DMS153 treated with DMSO at 0.1 percent for 48 hours (cell line): Measurements from ENCODE around the gene ZDHHC16.
"Not testable (repeated sequence)": the region's sequence is repeated elsewhere in the genome, so short reads cannot be mapped to it uniquely, and the experiment has no call there.

ENCODE experiments used
- DNase-seq: peaks from one replicate; lab custom pipeline; 2025; ENCODE audit not compliant: unreplicated experiment; lab: John Stamatoyannopoulos, UW

ZDHHC16 gene

GRCh38 chr10:97434055-97434454 lies 11.9 kb upstream of the ZDHHC16 start:
- no peak for DNase-seq

GRCh38 chr10:97434557-97434956 lies 11.4 kb upstream of the ZDHHC16 start:
- DNase-seq: no peak

DNA sequence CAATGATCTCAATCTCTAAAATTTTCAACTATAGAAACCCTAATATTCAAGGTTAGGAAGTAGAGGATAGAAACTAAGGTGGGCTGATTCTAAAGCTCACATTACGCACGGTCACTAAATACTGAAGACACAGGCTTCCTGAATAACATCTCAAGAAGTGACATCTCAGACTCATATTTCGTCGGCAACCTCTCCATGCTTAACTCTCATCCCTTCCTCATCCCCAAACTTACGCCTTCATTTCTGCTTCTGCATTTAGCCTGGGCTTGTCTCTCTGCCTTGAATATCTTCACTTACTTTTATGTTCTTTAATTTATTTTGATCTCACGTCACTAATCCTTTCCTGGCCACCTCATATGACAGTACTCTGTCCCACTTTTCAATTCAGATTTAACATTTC lies 10.8 kb upstream of the ZDHHC16 start:
- DNase-seq: no peak

GRCh38 chr10:97442277-97442676 lies 3.7 kb upstream of the ZDHHC16 start:
- no peak for DNase-seq

GRCh38 chr10:97444212-97444611 lies 1.8 kb upstream of the ZDHHC16 start:
- no peak for DNase-seq

DNA sequence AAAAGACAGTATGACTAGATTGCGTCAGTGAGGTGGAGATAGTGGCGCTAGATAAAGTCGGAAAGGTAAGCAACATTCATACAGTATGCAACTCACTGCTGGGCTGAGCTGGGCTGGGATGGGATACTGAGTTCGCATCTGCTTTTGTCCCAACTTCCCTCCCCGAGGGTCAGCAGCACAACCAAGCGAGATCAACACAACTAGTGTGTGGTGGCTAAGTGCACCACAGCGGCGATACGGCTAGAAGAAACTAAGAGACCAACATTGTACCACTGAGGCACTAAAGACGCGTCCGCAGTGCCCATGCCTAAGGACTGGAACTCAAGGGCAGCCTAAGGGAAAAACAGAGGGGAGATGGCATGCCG lies 636 bp upstream of the ZDHHC16 start:
- DNase-seq: no peak

DNA sequence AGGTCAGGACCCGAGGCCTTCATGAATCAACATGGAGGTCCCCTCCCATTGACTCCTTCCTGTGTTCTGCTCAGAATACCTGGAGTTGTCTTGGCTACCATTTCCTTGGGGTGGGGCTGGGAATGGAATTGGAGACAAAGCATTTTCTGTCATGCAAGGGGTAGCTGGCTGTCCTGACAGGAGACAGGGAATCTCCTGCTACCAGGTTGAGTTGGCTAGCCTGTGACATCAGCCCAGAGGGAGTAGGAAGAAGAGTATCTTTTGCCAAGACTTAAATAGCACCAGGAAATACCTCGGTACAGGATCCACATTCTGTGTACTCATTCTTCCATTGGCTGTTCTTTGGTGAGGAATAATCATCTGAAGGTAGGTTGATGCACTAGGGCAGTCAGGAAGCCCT lies 4.9 kb downstream of the ZDHHC16 start:
- DNase-seq: no peak

- DNase-seq: no peak
These were observed 5.6 kb downstream of the ZDHHC16 start for GRCh38 chr10:97451605-97452004.

DNA sequence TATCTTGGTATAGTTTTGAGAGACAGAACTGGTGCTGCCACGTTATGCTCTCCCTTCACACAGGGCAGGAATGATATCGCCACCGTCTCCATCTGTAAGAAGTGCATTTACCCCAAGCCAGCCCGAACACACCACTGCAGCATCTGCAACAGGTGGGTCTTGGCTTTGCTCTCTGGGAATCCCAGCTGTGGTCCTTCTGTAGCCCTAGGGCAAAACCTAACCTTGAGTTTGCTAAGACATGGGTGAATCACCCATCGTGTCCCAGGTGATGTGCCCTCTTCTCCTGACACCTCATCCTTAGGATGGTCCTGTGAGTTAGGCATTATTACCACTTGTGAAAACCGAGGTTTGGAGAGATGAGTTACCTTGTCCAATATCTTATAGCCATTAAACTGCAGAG lies 6.4 kb downstream of the ZDHHC16 start:
- no peak for DNase-seq

DNA sequence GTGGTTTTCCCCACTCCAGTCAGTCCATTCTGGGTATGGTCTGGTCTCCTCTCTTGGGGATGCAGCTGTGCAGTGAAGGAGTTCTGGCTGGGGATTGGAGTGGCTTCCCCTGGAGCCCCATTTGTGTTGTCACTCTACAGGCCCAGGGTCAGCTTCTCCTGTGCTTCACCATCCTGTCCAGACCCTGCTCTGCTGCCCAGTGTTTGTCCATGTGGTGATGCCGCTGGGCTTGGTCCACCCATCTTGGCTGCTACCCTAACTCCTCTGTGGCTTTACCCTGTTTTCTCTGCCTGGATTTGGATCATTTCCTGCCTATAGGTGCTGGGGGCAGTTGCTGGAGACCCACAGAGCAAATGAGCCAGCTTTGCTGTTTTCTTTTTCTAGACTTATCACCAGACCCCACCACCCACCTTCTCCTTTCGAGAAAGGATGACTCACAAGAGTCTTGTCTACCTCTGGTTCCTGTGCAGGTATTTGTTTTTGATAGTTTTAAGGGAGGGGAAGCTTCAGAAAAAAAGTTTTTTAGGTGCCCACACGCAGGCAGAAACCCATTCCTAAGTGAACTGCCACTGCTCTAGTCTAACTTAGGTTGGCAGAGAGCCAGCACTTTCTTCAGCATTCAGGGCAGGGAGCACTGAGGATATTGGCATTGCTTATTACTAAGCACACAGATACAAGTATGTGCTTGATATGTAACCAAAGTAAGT lies 8.5 kb downstream of the ZDHHC16 start:
- DNase-seq: no peak

DNA sequence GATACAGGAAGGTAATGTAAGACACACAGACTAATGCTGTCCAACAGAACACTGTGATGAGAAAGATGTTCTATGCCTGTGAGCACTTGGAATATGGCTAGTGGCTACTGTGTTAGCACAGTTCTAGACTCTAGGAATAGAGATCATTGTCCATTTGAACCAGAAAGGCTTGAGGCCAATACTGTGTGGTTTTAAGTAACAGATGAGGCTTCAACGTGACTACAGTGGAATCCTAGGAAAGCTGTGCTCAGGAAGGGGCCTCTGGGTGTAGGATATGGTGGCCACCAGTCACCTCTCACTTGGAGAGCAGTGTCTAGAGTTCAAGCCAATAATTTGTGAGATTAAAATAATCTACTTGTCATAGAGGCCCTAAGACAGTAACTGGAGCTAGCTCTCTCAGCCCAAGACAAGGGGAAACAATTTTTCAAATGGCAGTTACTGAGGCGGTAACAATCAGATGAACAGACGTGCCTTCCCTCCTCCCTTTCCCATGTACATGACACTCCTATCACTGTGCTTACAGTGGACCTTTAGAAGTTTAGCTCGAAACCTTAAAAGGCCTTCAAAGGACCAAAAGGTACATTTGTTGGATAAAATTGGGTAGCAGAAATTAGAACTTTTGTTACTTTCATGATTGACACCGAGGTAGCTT lies 10.2 kb downstream of the ZDHHC16 start:
- no peak for DNase-seq

- no peak for DNase-seq
These were observed 10.7 kb downstream of the ZDHHC16 start for GRCh38 chr10:97456686-97457065.

DNA sequence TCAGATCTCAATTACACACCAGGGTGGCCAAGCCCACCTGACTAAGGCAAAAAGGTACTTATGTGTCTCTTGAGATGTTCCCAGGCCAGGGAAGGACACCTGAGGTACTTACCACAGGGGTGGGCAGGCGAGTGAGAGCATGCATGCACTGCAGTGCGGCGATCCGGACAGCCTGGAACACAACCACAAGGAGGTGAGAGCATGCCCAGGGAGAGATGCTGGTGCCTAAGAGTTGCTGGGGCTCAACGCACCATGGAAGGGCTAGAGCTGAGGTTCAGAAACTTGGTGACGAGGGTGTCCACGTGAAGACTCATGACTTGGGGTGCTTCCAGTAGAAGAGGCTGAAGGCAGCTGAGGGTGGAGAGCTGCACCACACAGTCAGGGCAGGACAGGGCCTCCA lies 13.1 kb downstream of the ZDHHC16 start:
- DNase-seq: no peak

- DNase-seq: no peak
These were observed 14.0 kb downstream of the ZDHHC16 start for GRCh38 chr10:97459933-97460332.

DNA sequence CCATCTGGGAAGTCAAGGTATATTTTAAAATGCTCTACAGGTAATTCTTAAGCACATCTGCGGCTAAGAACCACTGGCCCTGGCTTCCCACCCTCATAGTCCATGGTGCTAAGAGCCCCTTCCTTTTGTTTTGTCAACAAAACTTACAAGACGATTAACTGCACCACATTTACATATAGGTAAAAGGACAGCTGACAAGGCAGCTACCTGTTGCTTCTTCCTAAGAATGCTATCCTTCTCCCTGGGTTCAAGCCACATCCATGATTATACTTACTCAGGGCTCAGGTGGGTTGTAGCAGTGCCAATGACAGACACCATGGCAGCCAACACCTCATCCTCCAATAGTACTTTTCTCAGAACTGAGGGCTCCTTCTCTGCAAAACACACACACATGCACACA lies 16.3 kb downstream of the ZDHHC16 start:
- DNase-seq: no peak

DNA sequence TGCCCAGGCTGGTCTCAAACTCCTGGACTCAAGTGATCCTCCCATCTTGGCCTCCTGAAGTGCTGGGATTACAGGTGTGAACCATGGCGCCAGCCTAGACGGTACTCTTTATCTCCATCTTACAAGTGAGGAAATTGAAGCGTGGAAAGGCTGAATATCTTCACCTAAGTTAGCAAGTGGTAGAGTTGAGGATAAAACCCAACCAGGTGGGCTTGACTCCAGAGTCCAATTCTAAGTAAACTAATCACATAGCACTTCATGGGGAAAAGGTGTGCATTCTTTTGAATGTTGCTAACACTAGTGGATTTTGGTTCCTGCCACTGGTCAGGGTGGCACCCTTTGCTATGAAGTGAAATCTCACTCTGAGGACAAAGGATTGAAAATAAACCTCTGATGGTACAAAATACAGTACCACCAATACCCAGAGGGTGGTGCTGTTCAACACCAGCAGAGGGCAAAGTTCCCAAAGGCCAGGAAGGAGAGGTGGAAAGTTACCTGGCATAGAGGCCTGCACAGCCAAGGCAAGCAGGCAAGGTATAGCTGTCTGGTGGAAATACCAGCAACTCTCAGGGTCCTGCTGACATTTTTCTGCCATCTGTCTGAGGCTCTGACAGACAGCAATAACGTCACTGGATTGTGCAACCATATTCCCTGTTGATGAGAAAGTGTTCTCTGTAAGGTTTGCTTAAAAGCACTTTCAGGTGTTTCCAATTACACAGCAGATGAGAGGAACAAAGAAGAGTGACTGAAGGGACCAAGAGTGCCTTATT lies 17.6 kb downstream of the ZDHHC16 start:
- DNase-seq: peak; percentile 52

- no peak for DNase-seq
These were observed 18.3 kb downstream of the ZDHHC16 start for GRCh38 chr10:97464226-97464625.

DNA sequence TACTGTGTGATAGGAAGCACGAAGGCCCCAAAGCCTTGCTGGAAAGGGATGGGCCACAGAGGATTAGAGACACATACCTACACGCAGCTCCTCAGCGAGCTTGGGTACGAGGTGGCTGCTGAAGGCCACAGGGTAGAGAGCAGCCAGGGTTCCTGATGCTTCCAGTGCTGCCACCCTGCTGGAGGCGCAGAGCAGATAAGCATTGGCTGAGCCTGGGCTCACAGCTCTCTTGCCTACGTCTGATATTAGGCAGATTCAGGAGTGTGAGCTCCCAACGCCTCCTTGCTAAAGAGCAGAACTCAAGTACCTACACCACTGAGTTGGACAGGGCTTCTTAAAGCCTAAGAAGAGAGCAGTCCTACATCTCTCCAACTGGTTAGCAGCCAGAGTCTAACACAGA lies 20.0 kb downstream of the ZDHHC16 start:
- no peak for DNase-seq

GRCh38 chr10:97466755-97467154 lies 20.8 kb downstream of the ZDHHC16 start:
- DNase-seq: no peak

DNA sequence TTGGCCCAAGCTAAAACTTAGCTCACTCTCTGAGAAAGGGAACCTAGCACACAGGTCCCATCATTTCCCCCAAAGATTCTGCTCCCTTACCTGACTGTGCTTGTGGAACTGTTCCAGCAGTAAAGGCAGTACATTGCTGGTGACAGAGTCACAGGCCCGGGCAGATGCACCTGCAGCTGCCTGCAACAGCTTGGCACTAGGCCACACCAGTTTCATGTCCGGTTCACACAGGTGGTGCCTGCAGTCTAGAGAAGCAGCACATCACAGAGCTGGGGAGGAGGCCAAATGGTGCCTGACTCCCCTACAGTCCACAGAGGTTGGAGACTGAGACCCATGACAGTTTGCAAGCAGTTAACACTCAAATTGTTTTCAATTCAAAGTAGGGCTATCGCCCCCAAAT lies 22.2 kb downstream of the ZDHHC16 start:
- DNase-seq: no peak

DNA sequence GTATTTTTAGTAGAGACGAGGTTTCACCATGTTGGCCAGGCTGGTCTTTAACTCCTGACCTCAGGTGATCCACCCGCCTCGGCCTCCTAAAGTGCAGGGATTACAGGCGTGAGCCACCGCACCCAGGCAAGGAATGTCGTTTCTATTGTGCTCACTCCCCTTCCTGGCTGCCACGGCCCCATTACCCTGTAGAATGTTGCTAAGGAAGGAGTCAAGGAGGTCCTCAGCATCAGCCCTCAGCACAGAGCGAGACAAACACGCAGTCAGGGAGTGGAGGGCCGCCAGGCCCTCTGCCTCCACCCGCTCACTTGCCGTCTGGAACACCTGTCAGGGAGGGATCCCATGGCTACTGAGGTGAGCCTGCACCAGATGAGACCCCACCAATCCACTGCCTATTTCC lies 22.8 kb downstream of the ZDHHC16 start:
- not testable (repeated sequence) for DNase-seq

DNA sequence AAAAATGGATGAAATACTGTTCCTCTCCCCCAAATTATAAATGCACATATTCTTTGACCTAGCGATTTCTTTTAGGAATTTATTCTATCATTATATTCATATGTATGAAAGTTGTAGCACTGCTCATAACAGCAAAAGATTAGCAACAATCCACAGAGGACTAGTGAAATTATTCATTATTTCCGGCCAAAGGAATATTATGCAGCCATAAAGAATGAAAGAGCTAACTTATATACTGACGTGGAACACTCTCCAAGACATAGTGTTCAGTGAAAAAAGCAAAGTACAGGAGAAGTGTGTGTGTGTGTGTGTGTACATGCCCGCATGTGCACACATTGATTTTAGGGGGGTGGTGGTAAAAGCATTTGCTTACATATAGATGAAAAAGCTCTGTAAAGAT lies 28.9 kb downstream of the ZDHHC16 start:
- DNase-seq: no peak
